GM06990 (cell line): ENCODE results near the gene CYP2A7.
A peak's percentile ranks its signal among the peaks of the same experiment; 100 is the strongest.
"Not testable (repeated sequence)": the region's sequence is repeated elsewhere in the genome, so short reads cannot be mapped to it uniquely, and the experiment has no call there.

Experiments
- DNase-seq: peaks from one replicate; pipeline ENCODE4 v3.0.0-alpha.2; 2011; ENCODE audit not compliant: insufficient read length; ENCODE audit errors: extremely low read depth
- H3K27me3 ChIP-seq: replicated peaks from 2 replicates; pipeline ENCODE4 v1.6.0; 2011; ENCODE audit warnings: low read length; ENCODE audit not compliant: control insufficient read depth, insufficient read depth
- H3K36me3 ChIP-seq: 2 replicates; pipeline ENCODE4 v1.5.1; 2011; ENCODE audit warnings: low read length; ENCODE audit not compliant: control insufficient read depth, insufficient read depth
- H3K4me3 ChIP-seq: replicated peaks from 2 replicates; pipeline ENCODE4 v1.5.1; 2011; ENCODE audit warnings: low read depth, mild to moderate bottlenecking, control low read depth, low read length
- TF ChIP-seq, protein P1 (sequence below): IDR thresholded peaks from 2 replicates; pipeline ENCODE4 v1.5.1; 2011; ENCODE audit warnings: low read length, control low read depth, mild to moderate bottlenecking, inconsistent platforms; ENCODE audit not compliant: insufficient read depth, poor library complexity, severe bottlenecking

Gene CYP2A7

DNA sequence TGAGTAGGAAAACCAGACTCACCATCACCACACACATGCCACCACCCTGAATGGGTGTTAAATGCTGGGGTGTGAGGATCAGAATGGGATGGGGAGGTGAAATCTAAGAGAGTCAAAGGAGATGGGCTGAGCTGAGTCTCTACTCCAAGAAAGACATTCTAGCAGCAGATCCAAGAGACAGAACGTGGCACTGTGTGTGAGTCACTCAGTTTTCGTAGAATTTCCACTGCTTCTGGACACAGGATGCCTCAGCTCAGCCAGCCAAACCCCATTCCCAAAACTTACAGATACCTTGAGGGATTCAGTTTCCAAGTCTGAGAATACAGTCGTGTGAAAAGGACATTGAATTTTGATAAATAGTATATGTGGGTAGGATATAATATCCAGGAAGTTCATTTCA, 7.3 kb upstream of the CYP2A7 start:
- H3K27me3 ChIP-seq, result no peaks in the 10 kb centered on the region
- H3K36me3 ChIP-seq, result no peaks in the 10 kb centered on the region
- DNase-seq, result no peak
- no peak overlapping the region for H3K4me3 ChIP-seq
- TF ChIP-seq, protein P1, sequence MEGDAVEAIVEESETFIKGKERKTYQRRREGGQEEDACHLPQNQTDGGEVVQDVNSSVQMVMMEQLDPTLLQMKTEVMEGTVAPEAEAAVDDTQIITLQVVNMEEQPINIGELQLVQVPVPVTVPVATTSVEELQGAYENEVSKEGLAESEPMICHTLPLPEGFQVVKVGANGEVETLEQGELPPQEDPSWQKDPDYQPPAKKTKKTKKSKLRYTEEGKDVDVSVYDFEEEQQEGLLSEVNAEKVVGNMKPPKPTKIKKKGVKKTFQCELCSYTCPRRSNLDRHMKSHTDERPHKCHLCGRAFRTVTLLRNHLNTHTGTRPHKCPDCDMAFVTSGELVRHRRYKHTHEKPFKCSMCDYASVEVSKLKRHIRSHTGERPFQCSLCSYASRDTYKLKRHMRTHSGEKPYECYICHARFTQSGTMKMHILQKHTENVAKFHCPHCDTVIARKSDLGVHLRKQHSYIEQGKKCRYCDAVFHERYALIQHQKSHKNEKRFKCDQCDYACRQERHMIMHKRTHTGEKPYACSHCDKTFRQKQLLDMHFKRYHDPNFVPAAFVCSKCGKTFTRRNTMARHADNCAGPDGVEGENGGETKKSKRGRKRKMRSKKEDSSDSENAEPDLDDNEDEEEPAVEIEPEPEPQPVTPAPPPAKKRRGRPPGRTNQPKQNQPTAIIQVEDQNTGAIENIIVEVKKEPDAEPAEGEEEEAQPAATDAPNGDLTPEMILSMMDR, result no peak

DNA sequence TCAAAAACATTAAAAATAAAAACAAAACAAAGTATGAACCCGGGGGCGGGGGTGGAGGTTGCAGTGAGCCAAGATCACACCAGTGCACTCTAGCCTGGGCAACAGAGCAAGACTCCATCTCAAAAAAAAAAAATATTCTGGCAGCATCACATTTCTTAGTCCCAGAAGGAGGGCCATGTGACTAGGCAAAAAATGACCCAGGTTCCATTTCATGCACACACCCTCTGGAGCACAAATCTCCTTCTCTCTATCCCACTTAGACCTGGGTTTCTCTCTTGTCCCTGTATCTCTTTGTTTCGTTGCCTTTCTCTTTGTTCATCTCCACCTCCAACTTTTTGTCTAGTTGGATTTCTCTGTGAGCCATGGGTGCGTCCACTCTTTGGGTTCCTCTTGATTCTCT, 6.2 kb upstream of the CYP2A7 start:
- Histone ChIP-seq H3K36me3 (no peaks in the 10 kb centered on the region), H3K4me3 (no peak overlapping the region), H3K27me3 (no peaks in the 10 kb centered on the region)
- TF ChIP-seq, protein P1, result no peak
- no peak for DNase-seq

DNA sequence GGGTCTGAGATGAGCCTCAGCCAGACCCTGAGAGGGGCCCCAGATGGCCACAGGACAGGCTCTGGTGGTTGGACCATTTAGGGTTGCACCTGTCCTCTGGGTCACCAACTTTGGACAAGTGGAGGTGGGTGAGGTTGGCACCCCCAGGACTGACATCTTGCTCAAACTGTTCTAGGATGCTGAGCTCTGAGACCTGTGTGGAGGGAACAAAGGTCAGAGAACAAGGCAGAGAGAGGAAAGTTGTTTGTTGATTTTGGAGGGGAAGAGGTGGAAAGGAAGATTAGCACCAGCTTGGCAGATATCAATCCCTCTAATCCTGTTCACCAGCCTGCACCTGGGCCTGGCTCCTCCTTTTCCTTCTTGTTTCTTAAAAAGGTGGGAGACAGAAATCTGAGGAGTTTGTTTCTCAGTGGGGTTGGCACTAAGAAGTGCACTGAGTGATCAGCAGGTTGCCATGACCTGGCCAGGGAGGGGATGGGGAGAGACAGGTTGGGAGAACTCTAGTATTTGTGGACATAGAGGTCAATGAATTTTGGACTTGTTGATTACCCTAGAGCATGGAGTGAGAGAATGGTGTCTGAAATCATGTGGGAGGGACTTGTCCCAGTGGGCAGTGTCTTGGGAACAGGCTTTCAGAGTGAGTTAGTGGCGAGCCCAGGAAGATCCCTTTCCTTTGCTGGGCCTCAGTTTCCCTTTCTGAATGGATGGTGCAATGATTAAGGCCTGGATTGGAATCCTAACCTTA, 2.3 kb upstream of the CYP2A7 start:
- H3K27me3 ChIP-seq, H3K36me3 ChIP-seq, DNase-seq, H3K4me3 ChIP-seq: not testable (repeated sequence)

DNA sequence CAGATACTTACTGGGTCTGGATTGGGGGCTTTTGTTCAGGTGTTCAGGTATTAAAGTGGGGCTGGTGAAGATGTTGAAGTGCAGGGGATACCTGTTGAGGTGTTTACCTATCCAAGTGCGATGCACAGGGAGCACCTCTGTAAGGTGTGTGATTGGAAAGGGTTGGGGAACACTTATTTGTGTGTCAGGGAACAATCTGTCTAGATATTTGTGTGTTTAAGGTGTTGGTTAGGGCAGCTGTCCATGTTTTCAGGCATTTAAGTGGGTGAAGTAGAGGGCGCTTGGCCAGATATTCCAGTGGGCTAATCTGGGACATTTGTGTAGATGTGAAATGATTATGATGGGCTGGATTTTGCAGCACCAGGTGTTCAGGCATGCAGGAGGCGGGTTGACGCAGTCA, 2.7 kb downstream of the CYP2A7 start:
- H3K36me3 ChIP-seq, H3K4me3 ChIP-seq, DNase-seq: not testable (repeated sequence)

DNA sequence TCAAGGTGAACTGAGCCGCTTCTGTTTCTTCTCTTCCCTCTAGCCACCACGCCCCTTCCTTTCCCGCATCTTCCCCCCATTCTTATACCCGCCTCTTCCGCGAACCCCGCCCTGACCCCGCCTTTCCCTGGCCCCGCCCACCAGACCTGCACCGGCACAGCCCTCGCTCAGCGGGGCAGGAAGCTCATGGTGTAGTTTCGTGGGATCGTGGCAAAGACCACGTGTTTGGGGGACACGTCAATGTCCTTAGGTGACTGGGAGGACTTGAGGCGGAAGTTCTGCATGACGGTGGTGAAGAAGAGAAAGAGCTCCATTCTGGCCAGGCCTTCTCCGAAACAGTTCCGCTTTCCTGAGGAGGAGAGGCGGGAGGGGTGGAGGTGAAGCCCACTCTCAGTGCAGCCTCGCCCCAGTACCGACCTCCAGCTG, 6.5 kb downstream of the CYP2A7 start:
- peak; percentile 39 for DNase-seq
- H3K27me3 ChIP-seq, H3K4me3 ChIP-seq, H3K36me3 ChIP-seq: not testable (repeated sequence)

More for the DNA sequence above, 2.7 kb downstream of the CYP2A7 start:
- H3K27me3 ChIP-seq, result not testable (repeated sequence)

DNA sequence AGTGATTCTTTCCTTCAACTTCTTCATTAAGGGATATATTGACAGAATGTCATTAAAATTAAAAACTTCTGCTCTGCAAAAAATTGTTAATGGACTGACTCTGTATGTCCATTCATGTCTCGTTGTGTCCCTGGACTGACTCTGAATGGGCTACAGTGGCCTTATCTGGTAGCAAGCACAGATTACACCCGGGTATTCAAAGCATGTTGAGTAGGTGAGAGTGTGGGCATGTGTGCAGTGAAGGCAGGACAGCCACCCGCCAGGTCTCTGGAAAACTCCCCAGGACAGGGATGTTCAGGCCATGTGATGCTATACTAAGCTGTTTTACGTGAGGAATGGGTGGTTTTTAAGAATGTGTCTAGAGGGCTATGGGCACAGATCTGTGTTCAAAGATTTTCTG, 7.2 kb downstream of the CYP2A7 start:
- not testable (repeated sequence) for H3K27me3 ChIP-seq, H3K4me3 ChIP-seq, DNase-seq, H3K36me3 ChIP-seq

DNA sequence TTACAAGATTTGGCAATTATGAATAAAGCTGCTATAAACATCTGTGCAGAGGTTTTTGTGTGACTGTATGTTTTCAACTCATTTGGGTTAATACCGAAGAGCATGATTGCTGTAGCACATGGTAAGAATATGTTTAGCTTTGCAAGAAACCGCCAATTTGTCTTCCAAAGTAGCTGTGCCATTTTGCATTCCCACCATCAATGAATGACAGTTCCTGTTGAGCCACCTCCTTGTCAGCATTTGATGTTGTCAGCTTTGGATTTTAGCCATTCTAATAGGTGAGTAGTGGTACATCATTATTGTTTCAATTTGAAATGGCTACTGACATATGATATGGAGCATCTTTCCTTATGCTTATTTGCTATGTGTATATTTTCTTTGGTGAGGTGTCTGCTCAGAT, 8.2 kb downstream of the CYP2A7 start:
- not testable (repeated sequence) for H3K27me3 ChIP-seq, DNase-seq, H3K4me3 ChIP-seq, H3K36me3 ChIP-seq

DNA sequence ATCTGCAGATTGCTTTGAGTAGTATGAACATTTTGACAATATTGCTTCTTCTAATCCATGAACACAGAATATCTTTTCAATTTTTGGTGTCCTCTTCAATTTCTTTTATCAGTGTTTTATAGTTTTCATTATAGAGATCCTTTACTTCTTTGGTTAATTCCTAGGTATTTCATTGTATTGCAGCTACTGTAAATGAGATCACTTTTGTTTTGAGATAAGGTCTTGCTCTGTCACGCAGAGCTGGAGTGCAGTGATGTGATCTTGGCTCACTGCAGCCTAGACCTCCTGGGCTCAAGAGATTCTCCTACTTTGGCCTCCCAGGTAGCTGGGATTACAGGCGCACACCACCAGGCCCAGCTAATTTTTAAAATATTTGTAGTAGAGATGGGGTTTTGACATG, 9.8 kb downstream of the CYP2A7 start:
- Histone ChIP-seq H3K27me3 (no peaks in the 10 kb centered on the region), H3K4me3 (no peak overlapping the region), H3K36me3 (no peaks in the 10 kb centered on the region)
- no peak for DNase-seq
- TF ChIP-seq, protein P1, result no peak
